IMR-90 (cell line): ENCODE data around the gene GRIN2D. TPM values are rescaled to one million over a fixed set of nuclear protein-coding genes. Genes with fewer than 3 reads are reported as not detected.

Experiments used
- ATAC-seq: fragments of 200-7000 bp; cut with Tn5 transposase; 2 replicates; pipeline ENCODE4 v1.9.1; 2020; ENCODE audit warnings: low read depth, mild to moderate bottlenecking, moderate library complexity
- Bru-seq: library from RNA; stranded (reverse); fragments of 400-500 nt; gene quantifications from one replicate; lab custom pipeline; 2021; lab: Mats Ljungman, UMichigan
- BruChase-seq, 2 experiments: library from RNA; stranded (reverse); fragments of 400-500 nt; gene quantifications; one replicate each; lab custom pipeline; 2021; lab: Mats Ljungman, UMichigan
- BruUV-seq: library from RNA; stranded (reverse); fragments of 400-500 nt; replicated peaks from 2 replicates; lab custom pipeline; 2021; lab: Mats Ljungman, UMichigan
- CTCF ChIA-PET: fragments of 300-600 bp; formaldehyde crosslinking; extraction: SDS; loops from one replicate; lab custom pipeline; 2021; ENCODE audit warnings: antibody characterized with exemption; lab: Yijun Ruan, JAX
- POLR2A ChIA-PET: fragments of 300-600 bp; sonication (Branson Sonifier 250); formaldehyde crosslinking; loops from one replicate; lab custom pipeline; 2022; ENCODE audit warnings: antibody characterized with exemption; ENCODE audit not compliant: unreplicated experiment; lab: Charles Lee
- DNase-seq: peaks from one replicate; pipeline ENCODE4 v3.0.0; 2013
- H2AFZ ChIP-seq: replicated peaks from 2 replicates; pipeline ENCODE3; 2013; ENCODE audit warnings: low read length, mild to moderate bottlenecking; ENCODE audit not compliant: poor library complexity
- H2AK5ac ChIP-seq: 2 replicates; pipeline ENCODE4 v1.6.1; 2013; ENCODE audit warnings: low read depth, low read length, inconsistent platforms
- H2AK9ac ChIP-seq: replicated peaks from 2 replicates; pipeline ENCODE3; 2013; ENCODE audit warnings: mild to moderate bottlenecking, low read depth, low read length, moderate library complexity; ENCODE audit not compliant: poor library complexity
- H2BK120ac ChIP-seq: 2 replicates; pipeline ENCODE4 v1.6.1; 2013; ENCODE audit warnings: low read depth, low read length, inconsistent platforms
- H2BK15ac ChIP-seq: 3 replicates; pipeline ENCODE4 v1.6.1; 2013; ENCODE audit warnings: low read depth, low read length, inconsistent platforms
- H2BK20ac ChIP-seq: 2 replicates; pipeline ENCODE4 v1.6.1; 2013; ENCODE audit warnings: low read depth, mild to moderate bottlenecking, inconsistent platforms, low read length, moderate library complexity
- H2BK5ac ChIP-seq: 2 replicates; pipeline ENCODE4 v1.6.1; 2013; ENCODE audit warnings: mild to moderate bottlenecking, low read depth, low read length, inconsistent platforms; ENCODE audit not compliant: poor library complexity, severe bottlenecking
- H3K14ac ChIP-seq: replicated peaks from 2 replicates; pipeline ENCODE4 v1.6.1; 2013; ENCODE audit warnings: low read depth, low read length, inconsistent platforms
- H3K18ac ChIP-seq: 2 replicates; pipeline ENCODE4 v1.6.1; 2013; ENCODE audit warnings: low read depth, low read length, control low read depth
- H3K23ac ChIP-seq: 2 replicates; pipeline ENCODE4 v1.6.1; 2013; ENCODE audit warnings: low read depth, low read length, inconsistent platforms
- H3K27ac ChIP-seq: 2 replicates; pipeline ENCODE4 v1.5.1; 2013; ENCODE audit warnings: mild to moderate bottlenecking, control low read depth, low read length; ENCODE audit not compliant: insufficient read depth
- H3K27me3 ChIP-seq: 2 replicates; pipeline ENCODE4 v1.6.1; 2013; ENCODE audit warnings: low read length; ENCODE audit not compliant: control insufficient read depth, insufficient read depth
- H3K36me3 ChIP-seq: 2 replicates; pipeline ENCODE4 v1.6.1; 2013; ENCODE audit warnings: low read length, mixed read lengths; ENCODE audit not compliant: control insufficient read depth, insufficient read depth
- H3K4ac ChIP-seq: 2 replicates; pipeline ENCODE4 v1.6.1; 2013; ENCODE audit warnings: low read depth, low read length, inconsistent platforms
- H3K4me1 ChIP-seq: 2 replicates; pipeline ENCODE4 v1.6.1; 2013; ENCODE audit warnings: low read length, mixed read lengths; ENCODE audit not compliant: control insufficient read depth, insufficient read depth
- H3K4me2 ChIP-seq: 2 replicates; pipeline ENCODE4 v1.6.1; 2013; ENCODE audit warnings: low read depth, mild to moderate bottlenecking, control low read depth, low read length, moderate library complexity
- H3K4me3 ChIP-seq: 2 replicates; pipeline ENCODE4 v1.5.1; 2013; ENCODE audit warnings: low read depth, mild to moderate bottlenecking, control low read depth, low read length, moderate library complexity; ENCODE audit not compliant: insufficient read depth
- H3K56ac ChIP-seq: 2 replicates; pipeline ENCODE4 v1.6.1; 2013; ENCODE audit warnings: low read length, inconsistent platforms; ENCODE audit not compliant: insufficient read depth; ENCODE audit errors: extremely low read depth
- H3K79me1 ChIP-seq, 2 experiments: 2 replicates each; pipeline ENCODE4 v1.6.1; 2013; ENCODE audit warnings: low read length in 2 of 2, inconsistent platforms in 1 of 2, low read depth in 1 of 2
- H3K9ac ChIP-seq: 2 replicates; pipeline ENCODE4 v1.6.1; 2013; ENCODE audit warnings: low read depth, low read length, control low read depth
- H3K9me1 ChIP-seq: 2 replicates; pipeline ENCODE4 v1.6.1; 2013; ENCODE audit warnings: low read length, inconsistent platforms; ENCODE audit not compliant: insufficient read depth
- H3K9me3 ChIP-seq: 2 replicates; pipeline ENCODE4 v1.6.1; 2013; ENCODE audit warnings: low read length; ENCODE audit not compliant: control insufficient read depth, insufficient read depth
- H4K20me1 ChIP-seq: 2 replicates; pipeline ENCODE4 v1.6.1; 2013; ENCODE audit warnings: low read length, inconsistent platforms; ENCODE audit not compliant: insufficient read depth
- H4K5ac ChIP-seq: 2 replicates; pipeline ENCODE4 v1.6.1; 2013; ENCODE audit warnings: mild to moderate bottlenecking, low read depth, low read length, control low read depth
- H4K8ac ChIP-seq, 2 experiments: 2 replicates each; pipeline ENCODE4 v1.6.1; 2013; ENCODE audit warnings: low read depth in 2 of 2, low read length in 2 of 2, control low read depth in 1 of 2, inconsistent platforms in 1 of 2
- H4K91ac ChIP-seq: 2 replicates; pipeline ENCODE4 v1.6.1; 2013; ENCODE audit warnings: low read depth, low read length, inconsistent platforms; ENCODE audit not compliant: insufficient read depth
- FOS ChIP-seq: fragments of 150-350 bp; IDR thresholded peaks from 2 replicates; pipeline ENCODE4 v1.6.1; 2016; ENCODE audit warnings: low read depth, low read length
- WGBS, 2 experiments: methylation state at CpG; one replicate each; pipeline versions ENCODE4 v1.1.5 to v1.1.7; 2013; ENCODE audit warnings: missing lambda C conversion rate in 2 of 2; ENCODE audit not compliant: insufficient read length in 1 of 2; ENCODE audit errors: extremely low coverage in 2 of 2; 5-methylcytosine and 5-hydroxymethylcytosine counted together
- dilution Hi-C: fragments of 300-500 bp; cut with HindIII; formaldehyde crosslinking; loops from one replicate; pipeline ENCODE4 v1.14.3; 2018; ENCODE audit warnings: low sequenced_read_pairs; ENCODE audit not compliant: unreplicated experiment
- in situ Hi-C: fragments of 300-500 bp; cut with MboI; formaldehyde crosslinking; loops from 3 replicates; pipeline ENCODE4 v1.14.3; 2019; ENCODE audit warnings: low sequenced_read_pairs, inconsistent platforms, mixed read lengths
- intact Hi-C: fragments of 100-400 bp; cut with micrococcal nuclease; formaldehyde crosslinking; loops from 2 replicates; pipeline ENCODE4 v1.10.0; 2022
- long read RNA-seq: library from polyadenylated mRNA; unstranded; transcript quantifications from one replicate; pipeline ENCODE4 v2.0.0, GENCODE V29; 2021; ENCODE audit not compliant: unreplicated experiment
- polyA plus RNA-seq, 3 experiments: library from polyadenylated mRNA; depleted of rRNA; stranded (reverse); fragments of >200 nt; gene quantifications; 2 replicates each; pipeline ENCODE4 v1.2.3, GENCODE V29; 2012; ENCODE audit warnings: low replicate concordance in 1 of 3
- total RNA-seq: library from RNA; depleted of rRNA; stranded (reverse); fragments of >200 nt; gene quantifications from 2 replicates; pipeline ENCODE4 v1.2.3, GENCODE V29; 2012; rRNA removed
- TF ChIP-seq, protein P1 (sequence below): conservative IDR thresholded peaks from 2 replicates; pipeline ENCODE4 v1.5.1; 2012; ENCODE audit warnings: mild to moderate bottlenecking, low read depth, low read length, improper control_type of control experiment

The GRIN2D gene
- under 0.01 TPM in 2 replicates for total RNA-seq
- 0.23 and 0.24 TPM in 2 replicates for polyA plus RNA-seq (2012; rRNA removed)
- polyA plus RNA-seq (2012; cell fraction: cytosol; rRNA removed): 0.16 and 0.30 TPM in 2 replicates
- 0.30 and 0.69 TPM in 2 replicates for polyA plus RNA-seq (2012; cell fraction: nucleus; rRNA removed; ENCODE audit: low replicate concordance)
- percentile 16 among the genes with signal in this experiment for Bru-seq, nascent RNA
- BruChase-seq, experiment 1, labeled RNA remaining after a 6-hour chase: percentile 19 among the genes with signal in this experiment
- BruChase-seq, experiment 2, labeled RNA remaining after a 2-hour chase: percentile 17 among the genes with signal in this experiment
- long read RNA-seq: 0 reads

DNA sequence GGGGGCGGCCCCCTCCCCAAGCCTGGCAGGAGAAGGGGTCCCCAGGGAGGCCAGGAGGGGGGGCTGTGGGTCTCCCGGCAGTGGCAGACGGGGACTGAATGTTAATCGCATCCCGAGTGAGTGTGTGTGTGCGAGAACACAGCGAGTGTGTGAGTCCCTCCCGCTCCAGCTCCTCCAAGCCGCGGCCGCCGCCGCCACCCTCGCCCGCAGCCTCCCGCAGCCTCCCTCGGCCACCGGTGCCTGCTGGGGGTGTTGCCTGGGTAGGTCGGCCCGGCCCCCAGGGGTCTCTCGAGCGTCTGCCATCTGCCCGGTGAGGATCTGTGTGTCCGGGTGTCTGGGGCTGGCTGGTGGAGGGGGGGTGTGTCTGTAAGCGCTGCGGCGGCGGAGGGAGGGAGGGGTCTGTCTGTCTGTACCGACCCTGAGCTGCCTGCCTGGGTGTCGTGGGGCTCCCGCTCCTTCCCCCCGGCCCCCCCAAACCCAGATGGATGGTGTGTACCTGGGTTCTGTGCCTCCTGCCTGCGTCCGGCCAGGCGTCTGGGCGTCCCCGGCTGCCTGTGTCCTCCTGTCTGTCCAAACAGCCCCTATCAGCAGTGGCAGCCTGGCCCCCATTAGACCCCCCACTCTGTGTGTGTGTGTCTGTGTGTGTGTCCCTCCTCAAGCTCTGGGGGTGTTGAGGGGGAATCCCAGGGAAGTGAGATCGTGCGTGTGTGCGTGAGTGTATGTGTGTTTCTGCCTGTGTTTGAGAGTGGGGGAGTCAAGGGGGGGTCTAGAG is at the start of gene GRIN2D:
Gene GRIN2D (plus strand): TSS at position 110 of the 772 bp plus-strand sequence. CDS start 4,725 bp downstream, outside the sequence.
- Histone ChIP-seq H4K20me1 (peaks cover 9% of the 10 kb centered on the region), H3K4me2 (peak within 1 kb of the TSS; percentile 64; the same call in 1 of the 2 replicates), H3K14ac (no peak within 1 kb of the TSS), H3K56ac (no peak within 1 kb of the TSS; the same call in 1 of the 2 replicates), H3K9me1 (peaks cover 6% of the 10 kb centered on the region; the same call in 1 of the 2 replicates), H3K9ac (no peak within 1 kb of the TSS), H3K9me3 (no peaks in the 10 kb centered on the region), H2AK9ac (peak within 1 kb of the TSS; percentile 89), H3K4me3 (peak within 1 kb of the TSS; percentile 12; the same call in 1 of the 2 replicates), H3K23ac (no peak within 1 kb of the TSS), H3K79me1 (peaks cover 0 to 19% of the 10 kb centered on the region in 2 experiments), H2AK5ac (0 out of 2 replicates have a peak within 1 kb of the TSS, but pooled peaks have one; percentile 14), H2AFZ (peak within 1 kb of the TSS; percentile 79), H4K5ac (no peak within 1 kb of the TSS), H3K27me3 (peaks cover 54% of the 10 kb centered on the region), H2BK5ac (no peak within 1 kb of the TSS), H3K4me1 (peaks cover 7% of the 10 kb centered on the region; the same call in 1 of the 2 replicates), H4K8ac (no peak within 1 kb of the TSS; a peak in 1 of 4 replicates), H2BK120ac (no peak within 1 kb of the TSS), H4K91ac (no peak within 1 kb of the TSS), H3K36me3 (peaks cover 5% of the 10 kb centered on the region), H2BK15ac (no peak within 1 kb of the TSS), H2BK20ac (no peak within 1 kb of the TSS), H3K18ac (no peak within 1 kb of the TSS), H3K4ac (no peak within 1 kb of the TSS), H3K27ac (no peak within 1 kb of the TSS)
- in situ Hi-C loops: no loop called here
- ChIA-PET POLR2A (interaction anchor here (0.6 kb wide), 1 partner anchor 10 kb away, joined by 3 read pairs; no protein-coding TSS in a partner anchor), CTCF (no interaction called here)
- intact Hi-C loops: loop anchor here (10.0 kb wide), 1 partner anchor 69 kb away; the partner anchor contains the start of gene EMP3
- no TSS peak for BruUV-seq
- WGBS, 2 experiments: 4% methylated on average over 9 of the region's 40 CpGs; no CpG with 5 or more reads in 1 of the 2 experiments
- dilution Hi-C loops: no loop called here
- TF ChIP-seq, protein P1, sequence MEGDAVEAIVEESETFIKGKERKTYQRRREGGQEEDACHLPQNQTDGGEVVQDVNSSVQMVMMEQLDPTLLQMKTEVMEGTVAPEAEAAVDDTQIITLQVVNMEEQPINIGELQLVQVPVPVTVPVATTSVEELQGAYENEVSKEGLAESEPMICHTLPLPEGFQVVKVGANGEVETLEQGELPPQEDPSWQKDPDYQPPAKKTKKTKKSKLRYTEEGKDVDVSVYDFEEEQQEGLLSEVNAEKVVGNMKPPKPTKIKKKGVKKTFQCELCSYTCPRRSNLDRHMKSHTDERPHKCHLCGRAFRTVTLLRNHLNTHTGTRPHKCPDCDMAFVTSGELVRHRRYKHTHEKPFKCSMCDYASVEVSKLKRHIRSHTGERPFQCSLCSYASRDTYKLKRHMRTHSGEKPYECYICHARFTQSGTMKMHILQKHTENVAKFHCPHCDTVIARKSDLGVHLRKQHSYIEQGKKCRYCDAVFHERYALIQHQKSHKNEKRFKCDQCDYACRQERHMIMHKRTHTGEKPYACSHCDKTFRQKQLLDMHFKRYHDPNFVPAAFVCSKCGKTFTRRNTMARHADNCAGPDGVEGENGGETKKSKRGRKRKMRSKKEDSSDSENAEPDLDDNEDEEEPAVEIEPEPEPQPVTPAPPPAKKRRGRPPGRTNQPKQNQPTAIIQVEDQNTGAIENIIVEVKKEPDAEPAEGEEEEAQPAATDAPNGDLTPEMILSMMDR: 0 out of 2 replicates have a peak, but pooled peaks have one; percentile 23
- no peak for TF ChIP-seq FOS
- ATAC-seq (peak; percentile 2; the same call in 1 of the 2 replicates), DNase-seq (peak; percentile 33)
